HG03520 (cell line): ENCODE results near the gene HLA-DRA.

Source experiments
- ATAC-seq: cut with Tn5 transposase; IDR thresholded peaks from one replicate; pipeline ENCODE4 v1.9.1; 2021; ENCODE audit warnings: mild to moderate bottlenecking, moderate library complexity; ENCODE audit not compliant: unreplicated experiment

Gene HLA-DRA

GRCh38 chr6:32473376-32474348, 34.0 kb downstream of the HLA-DRA start:
- ATAC-seq: peak; percentile 89

GRCh38 chr6:32475392-32476206, 35.9 kb downstream of the HLA-DRA start:
- no peak for ATAC-seq

GRCh38 chr6:32483968-32484613, 44.4 kb downstream of the HLA-DRA start:
- no peak for ATAC-seq

- ATAC-seq: no peak
Observed at GRCh38 chr6:32484614-32484998, 44.9 kb downstream of the HLA-DRA start.

GRCh38 chr6:32488083-32488482, 48.4 kb downstream of the HLA-DRA start:
- no peak for ATAC-seq

GRCh38 chr6:32491700-32492099, 52.0 kb downstream of the HLA-DRA start:
- no peak for ATAC-seq

GRCh38 chr6:32492351-32492750, 52.7 kb downstream of the HLA-DRA start:
- ATAC-seq: no peak
